ENCODE results near the gene DISC1. TPM values are rescaled to one million over a fixed set of nuclear protein-coding genes. Genes with fewer than 3 reads are reported as not detected.

Gene DISC1
- total and polyA plus RNA-seq, 2 donors (not counting 1 experiment from before 2014, with no cell fraction given), result 2.0 to 4.3 TPM

GRCh38 chr1:231757759-231758158, 131.2 kb downstream of the DISC1 start:
- Histone ChIP-seq H2AFZ (ENCODE audit: low read length) (no peak overlapping the region), H3K9me3 (ENCODE audit: control insufficient read depth, insufficient read depth, low read depth, low read length) (no peaks in the 10 kb centered on the region), H3K9ac (ENCODE audit: insufficient read depth, low read length) (no peak overlapping the region), H3K27me3 (ENCODE audit: control insufficient read depth, insufficient read depth, low read length) (no peaks in the 10 kb centered on the region), H3K27ac (ENCODE audit: insufficient read depth, low read length) (no peak overlapping the region), H3K79me2 (ENCODE audit: control insufficient read depth, insufficient read depth, low read length) (no peaks in the 10 kb centered on the region), H3K4me2 (ENCODE audit: extremely low read depth, insufficient read depth, low read length) (no peak overlapping the region), H3K4me1 (ENCODE audit: control insufficient read depth, extremely low read depth, insufficient read depth, low read length) (no peaks in the 10 kb centered on the region), H3K4me3 (replicated peaks in 1 of 4; ENCODE audit: control extremely low read depth in 1 of 4, insufficient read depth in 1 of 4, low read depth in 3 of 4, low read length in 4 of 4) (no peak overlapping the region), H3K36me3 (ENCODE audit: control insufficient read depth, insufficient read depth, low read length) (no peaks in the 10 kb centered on the region), H4K20me1 (ENCODE audit: control insufficient read depth, extremely low read depth, insufficient read depth, low read length) (no peaks in the 10 kb centered on the region)
- TF ChIP-seq EZH2 (IDR thresholded peaks at IDR 0.05; ENCODE audit: low read length, missing control alignments), result no peak
- TF ChIP-seq, protein P1, sequence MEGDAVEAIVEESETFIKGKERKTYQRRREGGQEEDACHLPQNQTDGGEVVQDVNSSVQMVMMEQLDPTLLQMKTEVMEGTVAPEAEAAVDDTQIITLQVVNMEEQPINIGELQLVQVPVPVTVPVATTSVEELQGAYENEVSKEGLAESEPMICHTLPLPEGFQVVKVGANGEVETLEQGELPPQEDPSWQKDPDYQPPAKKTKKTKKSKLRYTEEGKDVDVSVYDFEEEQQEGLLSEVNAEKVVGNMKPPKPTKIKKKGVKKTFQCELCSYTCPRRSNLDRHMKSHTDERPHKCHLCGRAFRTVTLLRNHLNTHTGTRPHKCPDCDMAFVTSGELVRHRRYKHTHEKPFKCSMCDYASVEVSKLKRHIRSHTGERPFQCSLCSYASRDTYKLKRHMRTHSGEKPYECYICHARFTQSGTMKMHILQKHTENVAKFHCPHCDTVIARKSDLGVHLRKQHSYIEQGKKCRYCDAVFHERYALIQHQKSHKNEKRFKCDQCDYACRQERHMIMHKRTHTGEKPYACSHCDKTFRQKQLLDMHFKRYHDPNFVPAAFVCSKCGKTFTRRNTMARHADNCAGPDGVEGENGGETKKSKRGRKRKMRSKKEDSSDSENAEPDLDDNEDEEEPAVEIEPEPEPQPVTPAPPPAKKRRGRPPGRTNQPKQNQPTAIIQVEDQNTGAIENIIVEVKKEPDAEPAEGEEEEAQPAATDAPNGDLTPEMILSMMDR (conservative IDR thresholded peaks at IDR 0.05 in 1 of 2, IDR thresholded peaks at IDR 0.05 in 1 of 2; ENCODE audit: low read depth in 1 of 2, low read length in 2 of 2), result no peak
- no peak for DNase-seq (ENCODE audit: low read depth in 2 of 2)

DNA sequence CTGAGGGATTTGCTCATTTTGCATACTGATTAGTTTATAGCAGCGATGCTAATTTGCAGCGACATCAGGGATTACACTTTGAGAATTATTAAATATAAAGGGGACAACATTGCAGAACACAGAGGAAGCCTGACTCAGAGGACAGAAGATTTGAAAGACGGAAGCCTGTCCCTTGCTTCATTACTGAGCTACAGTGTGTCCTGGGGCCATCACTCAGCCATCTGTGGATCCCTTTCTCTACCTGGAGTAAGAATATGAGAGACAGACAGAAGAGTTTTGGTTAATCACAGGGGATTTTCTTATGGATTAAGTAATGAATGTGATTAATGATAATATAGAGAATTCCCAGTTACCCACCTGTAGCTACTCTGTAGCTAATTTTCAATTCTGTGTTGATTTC, 134.7 kb downstream of the DISC1 start:
- Histone ChIP-seq H3K27me3 (ENCODE audit: control insufficient read depth, insufficient read depth, low read length) (no peaks in the 10 kb centered on the region), H3K9me3 (ENCODE audit: control insufficient read depth, insufficient read depth, low read depth, low read length) (no peaks in the 10 kb centered on the region), H3K4me2 (ENCODE audit: extremely low read depth, insufficient read depth, low read length) (no peak overlapping the region), H2AFZ (ENCODE audit: low read length) (no peak overlapping the region), H3K9ac (ENCODE audit: insufficient read depth, low read length) (no peak overlapping the region), H3K27ac (ENCODE audit: insufficient read depth, low read length) (no peak overlapping the region), H4K20me1 (ENCODE audit: control insufficient read depth, extremely low read depth, insufficient read depth, low read length) (no peaks in the 10 kb centered on the region), H3K79me2 (ENCODE audit: control insufficient read depth, insufficient read depth, low read length) (no peaks in the 10 kb centered on the region), H3K4me1 (ENCODE audit: control insufficient read depth, extremely low read depth, insufficient read depth, low read length) (no peaks in the 10 kb centered on the region), H3K36me3 (ENCODE audit: control insufficient read depth, insufficient read depth, low read length) (no peaks in the 10 kb centered on the region), H3K4me3 (replicated peaks in 1 of 4; ENCODE audit: control extremely low read depth in 1 of 4, insufficient read depth in 1 of 4, low read depth in 3 of 4, low read length in 4 of 4) (no peak overlapping the region)
- no peak for TF ChIP-seq EZH2 (IDR thresholded peaks at IDR 0.05; ENCODE audit: low read length, missing control alignments)
- TF ChIP-seq, protein P1 (conservative IDR thresholded peaks at IDR 0.05 in 1 of 2, IDR thresholded peaks at IDR 0.05 in 1 of 2; ENCODE audit: low read depth in 1 of 2, low read length in 2 of 2), result no peak
- DNase-seq (ENCODE audit: low read depth in 2 of 2), result no peak

DNA sequence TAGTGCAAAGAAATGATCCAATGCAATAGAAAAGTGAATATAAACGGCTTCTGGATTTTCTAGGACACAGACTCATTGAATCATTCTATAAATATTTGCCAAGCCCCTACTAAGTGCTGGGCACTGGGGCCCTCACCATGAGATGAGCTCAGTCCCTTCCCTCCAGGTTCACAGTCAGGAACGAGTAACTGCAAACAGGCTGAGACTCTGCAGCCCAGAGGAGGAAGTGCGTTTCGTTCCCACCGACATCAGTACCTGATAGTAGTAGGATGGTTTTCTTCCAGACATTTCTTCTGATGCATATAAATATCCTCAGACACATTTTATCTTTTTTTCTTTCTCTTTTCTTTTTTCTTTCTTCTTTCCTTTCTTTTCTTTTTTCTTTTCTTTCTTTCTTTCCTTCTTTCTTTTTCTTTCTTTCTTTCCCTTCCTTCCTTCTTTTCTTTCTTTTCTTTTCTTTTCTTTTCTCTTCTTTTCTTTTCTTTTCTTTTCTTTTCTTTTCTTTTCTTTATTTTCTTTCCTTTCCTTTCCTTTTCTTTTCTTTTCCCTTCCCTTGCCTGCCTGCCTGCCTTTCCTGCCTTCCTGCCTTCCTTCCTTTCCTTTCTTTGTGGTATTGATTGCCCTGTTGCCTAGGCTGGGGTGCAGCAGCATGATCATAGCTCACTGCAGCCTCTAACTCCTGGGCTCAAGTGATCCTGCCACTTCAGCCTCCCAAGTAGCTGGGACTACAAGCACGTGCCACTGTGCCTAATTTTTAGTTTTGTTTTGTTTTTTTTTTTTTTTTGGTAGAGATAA, 135.4 kb downstream of the DISC1 start:
- TF ChIP-seq, protein P1 (conservative IDR thresholded peaks at IDR 0.05 in 1 of 2, IDR thresholded peaks at IDR 0.05 in 1 of 2; ENCODE audit: low read depth in 1 of 2, low read length in 2 of 2), result no peak
- no peak for TF ChIP-seq EZH2 (IDR thresholded peaks at IDR 0.05; ENCODE audit: low read length, missing control alignments)
- H2AFZ ChIP-seq (ENCODE audit: low read length), result no peak overlapping the region
- H3K27ac ChIP-seq (ENCODE audit: insufficient read depth, low read length), result no peak overlapping the region
- no peak for DNase-seq (ENCODE audit: low read depth in 2 of 2)
- no peak overlapping the region for H3K4me2 ChIP-seq (ENCODE audit: extremely low read depth, insufficient read depth, low read length)
- H3K27me3 ChIP-seq (ENCODE audit: control insufficient read depth, insufficient read depth, low read length), result no peaks in the 10 kb centered on the region
- no peaks in the 10 kb centered on the region for H3K79me2 ChIP-seq (ENCODE audit: control insufficient read depth, insufficient read depth, low read length)
- no peak overlapping the region for H3K4me3 ChIP-seq (replicated peaks in 1 of 4; ENCODE audit: control extremely low read depth in 1 of 4, insufficient read depth in 1 of 4, low read depth in 3 of 4, low read length in 4 of 4)
- no peaks in the 10 kb centered on the region for H3K36me3 ChIP-seq (ENCODE audit: control insufficient read depth, insufficient read depth, low read length)
- H3K9me3 ChIP-seq (ENCODE audit: control insufficient read depth, insufficient read depth, low read depth, low read length), result no peaks in the 10 kb centered on the region
- H3K4me1 ChIP-seq (ENCODE audit: control insufficient read depth, extremely low read depth, insufficient read depth, low read length), result no peaks in the 10 kb centered on the region
- no peaks in the 10 kb centered on the region for H4K20me1 ChIP-seq (ENCODE audit: control insufficient read depth, extremely low read depth, insufficient read depth, low read length)
- no peak overlapping the region for H3K9ac ChIP-seq (ENCODE audit: insufficient read depth, low read length)

All from fibroblast of lung (primary cell).